GM12878 (cell line): ENCODE results near the gene SORL1. TPM values are rescaled to one million over a fixed set of nuclear protein-coding genes. Genes with fewer than 3 reads are reported as not detected.
A peak's percentile ranks its signal among the peaks of the same experiment; 100 is the strongest.

Source experiments
- ATAC-seq: fragments of 200-7000 bp; cut with Tn5 transposase; 3 replicates; pipeline ENCODE4 v1.9.1; 2020; ENCODE audit warnings: mild to moderate bottlenecking, moderate library complexity
- BruUV-seq: library from RNA; stranded (reverse); fragments of 400-500 nt; replicated peaks from 2 replicates; lab custom pipeline; 2021; lab: Mats Ljungman, UMichigan
- CTCF ChIA-PET: fragments of 300-600 bp; sonication (Branson Sonifier 250); formaldehyde crosslinking; extraction: SDS; loops from one replicate; lab custom pipeline; 2021; ENCODE audit warnings: inconsistent platforms; lab: Yijun Ruan, JAX
- POLR2A ChIA-PET: fragments of 350-600 bp; formaldehyde crosslinking; extraction: SDS; loops from one replicate; lab custom pipeline; 2021; ENCODE audit warnings: inconsistent platforms; lab: Charles Lee
- RAD21 ChIA-PET: fragments of 300-600 bp; sonication (Branson Sonifier 250); formaldehyde crosslinking; loops from one replicate; lab custom pipeline; 2023; ENCODE audit warnings: antibody characterized with exemption; ENCODE audit not compliant: unreplicated experiment; lab: Charles Lee
- SMC1A ChIA-PET: fragments of 300-600 bp; sonication (Branson Sonifier 250); formaldehyde crosslinking; loops from one replicate; lab custom pipeline; 2023; ENCODE audit not compliant: unreplicated experiment, uncharacterized antibody; lab: Charles Lee
- DNase-seq: peaks from one replicate; pipeline ENCODE4 v3.0.0-alpha.2; 2011; ENCODE audit warnings: low read depth, low spot score
- FAIRE-seq: peaks from 3 replicates; lab custom pipeline; 2011; peaks lifted over from hg19 to GRCh38; lab: Jason Lieb, UNC
- H2AFZ ChIP-seq: 2 replicates; pipeline ENCODE4 v1.6.0; 2011; ENCODE audit warnings: low read depth, low read length, control low read depth; ENCODE audit not compliant: control insufficient read depth
- H3K27ac ChIP-seq: 2 replicates; pipeline ENCODE4 v1.5.1; 2011; ENCODE audit warnings: control low read depth; ENCODE audit not compliant: control insufficient read depth, insufficient read depth
- H3K27me3 ChIP-seq, 2 experiments: replicated peaks in 1 of 2; 2 replicates each; pipeline versions ENCODE4 v1.6.0 to v1.6.1; 2011; ENCODE audit warnings: low read length in 1 of 2; ENCODE audit not compliant: control insufficient read depth in 2 of 2, insufficient read depth in 2 of 2
- H3K36me3 ChIP-seq, 2 experiments: 2 replicates each; pipeline ENCODE4 v1.5.1; 2011; ENCODE audit warnings: low read length in 1 of 2; ENCODE audit not compliant: control insufficient read depth in 2 of 2, insufficient read depth in 2 of 2
- H3K4me1 ChIP-seq: 2 replicates; pipeline ENCODE4 v1.6.1; 2011; ENCODE audit warnings: mild to moderate bottlenecking, low read length, moderate library complexity, mixed read lengths; ENCODE audit not compliant: control insufficient read depth, insufficient read depth
- H3K4me2 ChIP-seq: 2 replicates; pipeline ENCODE4 v1.6.0; 2011; ENCODE audit warnings: control low read depth; ENCODE audit not compliant: control insufficient read depth, insufficient read depth
- H3K4me3 ChIP-seq: fragments of 200-600 bp; sonication (generic); 2 replicates; pipeline ENCODE4 v1.5.1; 2016
- H3K79me2 ChIP-seq: 2 replicates; pipeline ENCODE4 v1.6.0; 2011; ENCODE audit warnings: low read length; ENCODE audit not compliant: control insufficient read depth, insufficient read depth
- H3K9ac ChIP-seq: 2 replicates; pipeline ENCODE4 v1.8.0; 2011; ENCODE audit warnings: low read length, control low read depth, mixed read lengths; ENCODE audit not compliant: control insufficient read depth, insufficient read depth
- H3K9me3 ChIP-seq: replicated peaks from 3 replicates; pipeline ENCODE4 v1.5.1; 2011; ENCODE audit warnings: mild to moderate bottlenecking, low read length; ENCODE audit not compliant: control insufficient read depth, insufficient read depth
- H4K20me1 ChIP-seq: 2 replicates; pipeline ENCODE4 v1.6.0; 2011; ENCODE audit not compliant: control insufficient read depth, insufficient read depth
- BACH1 ChIP-seq: fragments of 450-650 bp; IDR thresholded peaks from 2 replicates; pipeline ENCODE4 v1.6.1; 2017; ENCODE audit warnings: mild to moderate bottlenecking, borderline replicate concordance
- CBFB ChIP-seq: IDR thresholded peaks from 2 replicates; pipeline ENCODE4 v1.6.1; 2016; ENCODE audit warnings: antibody characterized with exemption, low read depth
- CBX5 ChIP-seq: sonication (generic); IDR thresholded peaks from 2 replicates; pipeline ENCODE4 v1.6.1; 2016; ENCODE audit warnings: low read depth, moderate library complexity, mild to moderate bottlenecking, inconsistent platforms
- IKZF2 ChIP-seq, 2 experiments: fragments of 450-650 bp; IDR thresholded peaks; 2 replicates each; pipeline ENCODE4 v1.6.1; 2017; ENCODE audit warnings: mild to moderate bottlenecking in 2 of 2, moderate library complexity in 2 of 2
- KAT2A ChIP-seq: conservative IDR thresholded peaks from 2 replicates; pipeline ENCODE4 v1.6.1; 2011; ENCODE audit warnings: low read depth, low read length; ENCODE audit not compliant: control insufficient read depth
- PKNOX1 ChIP-seq: fragments of 450-650 bp; IDR thresholded peaks from 2 replicates; pipeline ENCODE4 v1.6.1; 2016; ENCODE audit warnings: mild to moderate bottlenecking
- RCOR1 ChIP-seq: conservative IDR thresholded peaks from 2 replicates; pipeline ENCODE4 v1.6.1; 2012; ENCODE audit warnings: low read depth, low read length, improper control_type of control experiment
- RELA ChIP-seq: fragments of 450-650 bp; IDR thresholded peaks from 2 replicates; pipeline ENCODE4 v1.8.0; 2014; ENCODE audit warnings: borderline replicate concordance; ENCODE audit not compliant: partially characterized antibody
- SKIL ChIP-seq: fragments of 450-650 bp; IDR thresholded peaks from 2 replicates; pipeline ENCODE4 v1.6.1; 2017; ENCODE audit warnings: mild to moderate bottlenecking, low read depth, inconsistent platforms; ENCODE audit not compliant: poor library complexity, severe bottlenecking
- SUPT20H ChIP-seq: IDR thresholded peaks from 2 replicates; pipeline ENCODE4 v1.6.1; 2011; ENCODE audit warnings: low read depth, mild to moderate bottlenecking, low read length, moderate library complexity, borderline replicate concordance; ENCODE audit not compliant: control insufficient read depth
- ZNF274 ChIP-seq: IDR thresholded peaks from one replicate; pipeline ENCODE4 v1.8.0; 2011; ENCODE audit not compliant: insufficient read length, insufficient read depth
- ZNF384 ChIP-seq: IDR thresholded peaks from 2 replicates; pipeline ENCODE4 v1.6.1; 2012; ENCODE audit warnings: low read depth, mild to moderate bottlenecking, low read length, improper control_type of control experiment, borderline replicate concordance
- WGBS: methylation state at CpG from one replicate; pipeline ENCODE4 v1.1.6; 2016; ENCODE audit warnings: low lambda C conversion rate; ENCODE audit not compliant: insufficient replicate concordance, insufficient coverage; ENCODE audit errors: missing lambda C conversion rate; 5-methylcytosine and 5-hydroxymethylcytosine counted together
- in situ Hi-C: fragments of 300-500 bp; cut with MboI; formaldehyde crosslinking; loops from 9 replicates; pipeline ENCODE4 v1.14.3; 2018; ENCODE audit warnings: mixed read lengths
- intact Hi-C: fragments of 100-400 bp; cut with micrococcal nuclease; formaldehyde crosslinking; loops from one replicate; pipeline ENCODE4 v1.14.2; 2022; ENCODE audit not compliant: unreplicated experiment
- polyA plus RNA-seq, 11 experiments: library from polyadenylated mRNA; depleted of rRNA in 4 of 11; unstranded in 6 of 11; stranded (reverse) in 5 of 11; fragments of >200 nt; fragmentation: Nextera tagmentation in 4 of 11; fragmentation: Illumina TruSeq in 1 of 11; extraction: Ambion mirVana in 4 of 11; extraction: Trizol in 1 of 11; gene quantifications; 1 replicate in 1 of 11; 2 replicates in 10 of 11; pipeline versions ENCODE4 v1.2.1 to v1.2.3, GENCODE V29; 2011 to 2016; ENCODE audit warnings: inconsistent platforms in 2 of 11, missing spikeins in 2 of 11, low read depth in 1 of 11
- total RNA-seq, 4 experiments: library from RNA; depleted of rRNA in 3 of 4; stranded (reverse); fragments of >200 nt in 3 of 4; fragmentation: Illumina TruSeq in 1 of 4; extraction: Trizol in 1 of 4; gene quantifications; 2 replicates each; pipeline versions ENCODE4 v1.2.1 to v1.2.3, GENCODE V29; 2013 to 2021

The SORL1 gene
- total and polyA plus RNA-seq, 10 of the 15 experiments (the other 5 are each of a cell fraction or from before 2014, with no cell fraction given): 20.2 to 107 (median 59.9) TPM

- no peaks in the 10 kb centered on the region; the same call in 1 of the 2 replicates for H3K79me2 ChIP-seq
- H3K27me3 ChIP-seq: no peaks in the 10 kb centered on the region
- TF ChIP-seq CBX5 (peak; percentile 67; the same call in 1 of the 2 replicates), ZNF274 (no peak)
- TF ChIP-seq, all 136 proteins: peak for 1
- no peak overlapping the region for H3K4me3 ChIP-seq
- BruUV-seq: no TSS peak
- SMC1A ChIA-PET: interaction anchor here (0.8 kb wide), 2 partner anchors 17 to 123 kb away, joined by 3 to 5 read pairs; no protein-coding TSS in a partner anchor
- H2AFZ ChIP-seq: no peak overlapping the region
- WGBS: 97% methylated on average over 4 of the region's 4 CpGs
- peaks cover 27% of the 10 kb centered on the region for H3K4me1 ChIP-seq
- RAD21 ChIA-PET: interaction anchor here (0.8 kb wide), 1 partner anchor 152 kb away, joined by 3 read pairs; no protein-coding TSS in a partner anchor
- no peaks in the 10 kb centered on the region for H4K20me1 ChIP-seq
- CTCF ChIA-PET: interaction anchor here (0.8 to 2.4 kb wide), 3 partner anchors 11 to 386 kb away, joined by 3 to 9 read pairs (median 3); no protein-coding TSS in a partner anchor
- POLR2A ChIA-PET: interaction anchor here (0.7 to 1.0 kb wide), 2 partner anchors 8 to 125 kb away, joined by 3 read pairs; no protein-coding TSS in a partner anchor
- H3K27ac ChIP-seq: no peak overlapping the region
- FAIRE-seq (no peak), ATAC-seq (no peak), DNase-seq (no peak)
- H3K36me3 ChIP-seq: peaks cover 21 to 56% of the 10 kb centered on the region in 2 experiments
- no peak overlapping the region for H3K9ac ChIP-seq
- no peak overlapping the region for H3K4me2 ChIP-seq
- peaks cover 8% of the 10 kb centered on the region for H3K9me3 ChIP-seq
- intact Hi-C loops: no loop called here
- in situ Hi-C loops: no loop called here
Observed at GRCh38 chr11:121580154-121580553, 128.0 kb downstream of the SORL1 start.

GRCh38 chr11:121581607-121582006 is 129.5 kb downstream of the SORL1 start:
- H3K9me3 ChIP-seq: peaks cover 8% of the 10 kb centered on the region
- no peak overlapping the region for H3K9ac ChIP-seq
- H3K4me2 ChIP-seq: no peak overlapping the region
- TF ChIP-seq BACH1: no peak
- TF ChIP-seq ZNF384: no peak
- TF ChIP-seq KAT2A: no peak
- no peak for TF ChIP-seq RCOR1
- no peak for TF ChIP-seq PKNOX1
- TF ChIP-seq CBFB: no peak
- TF ChIP-seq IKZF2 (IDR thresholded peaks at IDR 0.05): no peak
- TF ChIP-seq SUPT20H: no peak
- no peak for TF ChIP-seq SKIL
- no peak for TF ChIP-seq RELA
- ATAC-seq: no peak
- H2AFZ ChIP-seq: no peak overlapping the region
- no peaks in the 10 kb centered on the region for H4K20me1 ChIP-seq
- H3K36me3 ChIP-seq: peaks cover 19 to 60% of the 10 kb centered on the region in 2 experiments
- peak overlapping the region; percentile 46; the same call in 1 of the 2 replicates for H3K27ac ChIP-seq
- POLR2A ChIA-PET: no interaction called here
- 99% methylated on average over 4 of the region's 4 CpGs for WGBS
- H3K79me2 ChIP-seq: no peaks in the 10 kb centered on the region; the same call in 1 of the 2 replicates
- CTCF ChIA-PET: interaction anchor here (2.4 kb wide), 1 partner anchor 10 kb away, joined by 9 read pairs; no protein-coding TSS in a partner anchor
- intact Hi-C loops: no loop called here
- in situ Hi-C loops: no loop called here
- no peak overlapping the region for H3K4me3 ChIP-seq
- SMC1A ChIA-PET: interaction anchor here (1.1 to 1.6 kb wide), 3 partner anchors 9 to 254 kb away, joined by 3 to 5 read pairs (median 3); no protein-coding TSS in a partner anchor
- no peak for DNase-seq
- RAD21 ChIA-PET: interaction anchor here (1.0 to 1.1 kb wide), 2 partner anchors 87 to 114 kb away, joined by 3 read pairs; no protein-coding TSS in a partner anchor
- no peaks in the 10 kb centered on the region for H3K27me3 ChIP-seq
- peaks cover 13% of the 10 kb centered on the region for H3K4me1 ChIP-seq
- BruUV-seq: no TSS peak
- FAIRE-seq: no peak
